Measurements from ENCODE around the gene PDE4B. TPM values are rescaled to one million over a fixed set of nuclear protein-coding genes. Genes with fewer than 3 reads are reported as not detected.

The PDE4B gene
- total RNA-seq, 1 donor from 2014 or later = 0.57 TPM

DNA sequence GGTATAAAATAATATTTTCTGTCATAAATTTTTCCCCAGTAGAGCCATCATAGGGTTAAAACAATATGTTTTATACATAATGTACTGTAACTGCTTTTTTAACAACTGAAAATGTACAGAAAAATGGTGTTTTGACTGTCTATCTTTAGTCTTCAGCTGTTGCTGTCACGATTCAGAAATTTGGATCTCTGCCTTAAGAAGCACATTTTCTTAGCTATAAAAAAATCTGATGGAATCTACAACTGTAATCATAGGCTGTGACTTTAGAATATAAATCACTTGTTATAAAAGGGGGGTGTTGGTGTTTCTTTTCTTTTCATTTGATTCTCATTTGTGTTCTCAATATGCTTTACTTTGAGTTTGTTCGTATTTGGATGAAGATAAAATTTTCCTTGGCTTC lies 187.5 kb downstream of the PDE4B start:
- DNase-seq (ENCODE audit: low spot score) = no peak
- peaks cover 7% of the 10 kb centered on the region for H3K9me3 Mint-ChIP-seq (ENCODE audit: low read depth)
- TF ChIP-seq, protein P1, sequence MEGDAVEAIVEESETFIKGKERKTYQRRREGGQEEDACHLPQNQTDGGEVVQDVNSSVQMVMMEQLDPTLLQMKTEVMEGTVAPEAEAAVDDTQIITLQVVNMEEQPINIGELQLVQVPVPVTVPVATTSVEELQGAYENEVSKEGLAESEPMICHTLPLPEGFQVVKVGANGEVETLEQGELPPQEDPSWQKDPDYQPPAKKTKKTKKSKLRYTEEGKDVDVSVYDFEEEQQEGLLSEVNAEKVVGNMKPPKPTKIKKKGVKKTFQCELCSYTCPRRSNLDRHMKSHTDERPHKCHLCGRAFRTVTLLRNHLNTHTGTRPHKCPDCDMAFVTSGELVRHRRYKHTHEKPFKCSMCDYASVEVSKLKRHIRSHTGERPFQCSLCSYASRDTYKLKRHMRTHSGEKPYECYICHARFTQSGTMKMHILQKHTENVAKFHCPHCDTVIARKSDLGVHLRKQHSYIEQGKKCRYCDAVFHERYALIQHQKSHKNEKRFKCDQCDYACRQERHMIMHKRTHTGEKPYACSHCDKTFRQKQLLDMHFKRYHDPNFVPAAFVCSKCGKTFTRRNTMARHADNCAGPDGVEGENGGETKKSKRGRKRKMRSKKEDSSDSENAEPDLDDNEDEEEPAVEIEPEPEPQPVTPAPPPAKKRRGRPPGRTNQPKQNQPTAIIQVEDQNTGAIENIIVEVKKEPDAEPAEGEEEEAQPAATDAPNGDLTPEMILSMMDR (IDR thresholded peaks at IDR 0.05) = no peak
- H3K36me3 Mint-ChIP-seq (ENCODE audit: low read depth) = peaks cover 5% of the 10 kb centered on the region
- H3K4me1 Mint-ChIP-seq (ENCODE audit: low read depth) = peaks cover 21% of the 10 kb centered on the region
- H3K4me3 Mint-ChIP-seq (ENCODE audit: unreplicated experiment) = no peak overlapping the region
- H3K27ac Mint-ChIP-seq (ENCODE audit: unreplicated experiment) = peak overlapping the region; percentile 2
- H3K27me3 Mint-ChIP-seq (ENCODE audit: low read depth) = no peaks in the 10 kb centered on the region

GRCh38 chr1:65983500-65983899 lies 190.8 kb downstream of the PDE4B start:
- H3K4me3 Mint-ChIP-seq (ENCODE audit: unreplicated experiment) = no peak overlapping the region
- no peak for DNase-seq (ENCODE audit: low spot score)
- H3K27ac Mint-ChIP-seq (ENCODE audit: unreplicated experiment) = no peak overlapping the region
- H3K27me3 Mint-ChIP-seq (ENCODE audit: low read depth) = peaks cover 1% of the 10 kb centered on the region
- peaks cover 19% of the 10 kb centered on the region for H3K4me1 Mint-ChIP-seq (ENCODE audit: low read depth)
- no peaks in the 10 kb centered on the region for H3K36me3 Mint-ChIP-seq (ENCODE audit: low read depth)
- TF ChIP-seq, protein P1 (IDR thresholded peaks at IDR 0.05) = no peak
- no peaks in the 10 kb centered on the region for H3K9me3 Mint-ChIP-seq (ENCODE audit: low read depth)

DNA sequence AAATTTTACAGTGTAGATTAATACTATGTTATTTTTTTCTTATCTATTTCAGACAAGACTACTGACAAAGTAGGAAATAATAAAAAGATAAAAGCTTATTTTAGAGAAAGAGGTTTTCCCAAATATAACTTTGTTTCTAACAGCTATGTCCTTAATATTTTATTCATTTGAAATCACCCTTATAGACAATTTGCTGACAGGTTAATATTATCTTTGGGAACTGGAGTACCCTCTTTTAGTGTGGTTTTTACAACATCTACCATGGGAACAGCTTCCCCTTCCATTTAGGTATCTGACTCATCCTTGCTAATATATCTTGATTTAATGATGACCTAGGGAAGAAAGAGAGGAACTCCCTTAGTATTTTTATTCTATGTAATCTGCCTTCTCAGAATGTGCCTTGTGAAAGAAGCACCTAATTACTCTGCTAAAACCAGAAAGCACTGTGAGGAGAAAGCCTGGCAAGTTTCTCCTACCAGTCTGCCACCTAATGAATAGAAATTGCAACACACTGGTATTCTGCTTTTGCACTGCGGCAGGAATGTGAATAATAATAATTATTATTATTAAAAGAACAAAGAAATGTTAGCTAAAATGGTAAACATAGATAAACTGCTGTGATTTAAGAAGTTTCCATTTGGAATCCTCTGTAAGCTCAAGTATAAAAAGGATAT lies 192.8 kb downstream of the PDE4B start:
- Mint-ChIP-seq H3K36me3 (ENCODE audit: low read depth) (no peaks in the 10 kb centered on the region), H3K4me3 (ENCODE audit: unreplicated experiment) (no peak overlapping the region), H3K27me3 (ENCODE audit: low read depth) (peaks cover 1% of the 10 kb centered on the region), H3K4me1 (ENCODE audit: low read depth) (peaks cover 11% of the 10 kb centered on the region), H3K9me3 (ENCODE audit: low read depth) (no peaks in the 10 kb centered on the region), H3K27ac (ENCODE audit: unreplicated experiment) (no peak overlapping the region)
- no peak for DNase-seq (ENCODE audit: low spot score)
- TF ChIP-seq, protein P1 (IDR thresholded peaks at IDR 0.05) = no peak

DNA sequence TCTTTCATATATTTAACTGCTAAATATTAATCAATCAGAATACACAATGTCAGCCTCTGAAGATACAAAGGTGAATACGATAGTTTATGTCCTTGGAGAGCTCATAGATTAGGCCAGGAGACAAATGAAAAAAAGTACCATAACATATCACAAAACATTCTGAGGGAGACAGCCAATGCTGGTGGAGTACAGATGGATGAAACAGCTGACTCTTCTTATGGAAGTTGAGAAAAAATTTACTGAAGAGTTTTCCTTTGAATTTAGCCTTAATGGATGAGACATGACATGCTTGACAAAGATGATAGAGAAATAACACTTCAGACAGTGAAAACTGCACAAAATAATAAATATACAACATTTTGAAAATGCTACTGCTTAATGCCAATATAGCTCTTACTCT lies 193.5 kb downstream of the PDE4B start:
- Mint-ChIP-seq H3K4me3 (ENCODE audit: unreplicated experiment) (no peak overlapping the region), H3K4me1 (ENCODE audit: low read depth) (peaks cover 10% of the 10 kb centered on the region), H3K9me3 (ENCODE audit: low read depth) (no peaks in the 10 kb centered on the region), H3K27ac (ENCODE audit: unreplicated experiment) (no peak overlapping the region), H3K36me3 (ENCODE audit: low read depth) (no peaks in the 10 kb centered on the region), H3K27me3 (ENCODE audit: low read depth) (peaks cover 1% of the 10 kb centered on the region)
- TF ChIP-seq, protein P1 (IDR thresholded peaks at IDR 0.05) = no peak
- DNase-seq (ENCODE audit: low spot score) = no peak

- DNase-seq (ENCODE audit: low spot score) = no peak
- Mint-ChIP-seq H3K27me3 (ENCODE audit: low read depth) (peaks cover 1% of the 10 kb centered on the region), H3K4me1 (ENCODE audit: low read depth) (peaks cover 15% of the 10 kb centered on the region), H3K27ac (ENCODE audit: unreplicated experiment) (no peak overlapping the region), H3K9me3 (ENCODE audit: low read depth) (no peaks in the 10 kb centered on the region), H3K36me3 (ENCODE audit: low read depth) (no peaks in the 10 kb centered on the region), H3K4me3 (ENCODE audit: unreplicated experiment) (no peak overlapping the region)
- TF ChIP-seq, protein P1 (IDR thresholded peaks at IDR 0.05) = no peak
Observed at GRCh38 chr1:65990161-65990560, 197.5 kb downstream of the PDE4B start.
